ENCODE results near the gene ANKAR.
"Not testable (repeated sequence)": the region's sequence is repeated elsewhere in the genome, so short reads cannot be mapped to it uniquely, and the experiment has no call there.

The ANKAR gene

DNA sequence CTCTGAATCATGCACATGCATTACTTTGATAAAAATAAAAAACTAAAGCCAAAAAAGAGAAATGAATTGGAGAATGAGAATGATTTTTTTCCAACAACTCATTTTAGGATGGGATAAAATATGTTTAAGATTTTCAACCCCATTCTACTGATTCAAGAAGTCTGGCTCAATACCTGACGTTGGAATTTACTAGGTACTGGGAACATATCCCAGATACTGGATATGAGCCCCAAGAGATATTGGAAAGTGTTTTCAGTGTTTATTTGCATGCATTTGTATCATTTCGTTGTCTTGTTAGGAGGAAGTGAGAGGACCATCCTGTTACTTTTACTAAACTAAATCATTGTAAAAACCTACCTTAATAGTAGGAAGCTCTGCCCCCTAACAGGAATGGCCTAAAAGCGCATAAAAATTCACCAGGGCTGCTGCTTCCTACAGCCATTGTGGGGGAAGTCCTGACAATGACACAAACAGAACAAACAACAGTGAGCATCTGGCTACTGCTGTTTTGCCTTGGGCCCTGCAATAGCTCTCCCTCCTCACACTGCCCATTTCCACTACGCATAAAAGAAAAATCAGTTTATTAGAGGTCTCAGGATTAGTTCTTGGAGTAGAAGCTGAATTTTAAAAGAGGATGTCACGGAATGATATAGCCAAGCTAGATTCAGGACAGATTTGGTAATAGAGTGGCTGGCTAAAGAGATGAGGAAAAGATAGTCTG lies 35.2 kb downstream of the ANKAR start:
- DNase-seq (ENCODE audit: low spot score) = no peak

DNA sequence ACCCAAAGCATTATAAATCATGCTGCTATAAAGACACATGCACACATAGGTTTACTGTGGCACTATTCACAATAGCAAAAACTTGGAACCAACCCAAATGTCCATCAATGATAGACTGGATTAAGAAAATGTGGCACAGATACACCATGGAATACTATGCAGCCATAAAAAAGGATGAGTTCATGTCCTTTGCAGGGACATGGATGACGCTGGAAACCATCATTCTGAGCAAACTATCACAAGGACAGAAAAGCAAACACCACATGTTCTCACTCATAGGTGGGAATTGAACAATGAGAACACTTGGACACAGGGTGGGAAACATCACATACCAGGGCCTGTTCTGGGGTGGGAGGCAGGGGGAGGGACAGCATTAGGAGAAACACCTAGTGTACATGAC lies 43.1 kb downstream of the ANKAR start:
- not testable (repeated sequence) for DNase-seq (ENCODE audit: low spot score)

DNA sequence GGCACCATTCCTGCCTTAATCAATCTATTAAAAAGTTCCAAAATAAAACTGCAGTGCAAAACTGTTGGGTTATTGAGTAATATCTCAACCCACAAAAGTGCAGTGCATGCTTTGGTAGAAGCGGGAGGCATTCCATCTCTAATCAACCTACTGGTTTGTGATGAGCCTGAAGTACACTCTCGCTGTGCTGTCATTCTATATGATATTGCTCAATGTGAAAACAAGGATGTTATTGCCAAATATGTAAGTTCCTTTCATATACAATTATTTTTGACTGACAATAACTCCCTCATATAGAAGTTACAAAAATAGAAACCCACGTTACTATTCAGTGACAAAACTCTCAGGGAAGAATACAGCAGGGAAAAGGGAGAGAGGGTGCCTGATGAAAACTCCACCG lies 45.1 kb downstream of the ANKAR start:
- DNase-seq (ENCODE audit: low spot score) = no peak

GRCh38 chr2:189723192-189723591 lies 48.7 kb downstream of the ANKAR start:
- no peak for DNase-seq (ENCODE audit: low spot score)

Data from AG08395 (cell line).